GM19043 (cell line): ENCODE results near the gene TMEM201.

Experiments used
- ATAC-seq: cut with Tn5 transposase; IDR thresholded peaks from one replicate; pipeline ENCODE4 v1.9.1; 2021; ENCODE audit warnings: low read depth; ENCODE audit not compliant: unreplicated experiment

Gene TMEM201

GRCh38 chr1:9598316-9598700 is 9.6 kb downstream of the TMEM201 start:
- ATAC-seq, result no peak

GRCh38 chr1:9599741-9600140 is 11.0 kb downstream of the TMEM201 start:
- no peak for ATAC-seq

GRCh38 chr1:9600861-9601834 is 12.4 kb downstream of the TMEM201 start:
- ATAC-seq, result no peak

- ATAC-seq, result no peak
These were observed 13.5 kb downstream of the TMEM201 start for GRCh38 chr1:9601942-9602793.

- no peak for ATAC-seq
These were observed 14.1 kb downstream of the TMEM201 start for GRCh38 chr1:9602794-9603167.

- no peak for ATAC-seq
These were observed 14.6 kb downstream of the TMEM201 start for GRCh38 chr1:9603307-9603706.

- ATAC-seq, result no peak
These were observed 15.3 kb downstream of the TMEM201 start for GRCh38 chr1:9603766-9604753.

GRCh38 chr1:9604836-9605235 is 16.1 kb downstream of the TMEM201 start:
- ATAC-seq, result no peak

GRCh38 chr1:9605946-9606455 is 17.3 kb downstream of the TMEM201 start:
- no peak for ATAC-seq

GRCh38 chr1:9606458-9606857 is 17.7 kb downstream of the TMEM201 start:
- ATAC-seq, result no peak

- ATAC-seq, result no peak
These were observed 18.2 kb downstream of the TMEM201 start for GRCh38 chr1:9606948-9607347.

GRCh38 chr1:9607352-9607751 is 18.6 kb downstream of the TMEM201 start:
- ATAC-seq, result no peak

- ATAC-seq, result no peak
These were observed 21.3 kb downstream of the TMEM201 start for GRCh38 chr1:9609998-9610397.

GRCh38 chr1:9610548-9610947 is 21.8 kb downstream of the TMEM201 start:
- no peak for ATAC-seq

GRCh38 chr1:9611716-9612115 is 23.0 kb downstream of the TMEM201 start:
- ATAC-seq, result no peak

- ATAC-seq, result no peak
These were observed 23.6 kb downstream of the TMEM201 start for GRCh38 chr1:9612162-9612845.

GRCh38 chr1:9612871-9613624 is 24.3 kb downstream of the TMEM201 start:
- ATAC-seq, result no peak

- no peak for ATAC-seq
These were observed 25.1 kb downstream of the TMEM201 start for GRCh38 chr1:9613625-9614299.
